Measurements from ENCODE around the gene WWOX.

DNA sequence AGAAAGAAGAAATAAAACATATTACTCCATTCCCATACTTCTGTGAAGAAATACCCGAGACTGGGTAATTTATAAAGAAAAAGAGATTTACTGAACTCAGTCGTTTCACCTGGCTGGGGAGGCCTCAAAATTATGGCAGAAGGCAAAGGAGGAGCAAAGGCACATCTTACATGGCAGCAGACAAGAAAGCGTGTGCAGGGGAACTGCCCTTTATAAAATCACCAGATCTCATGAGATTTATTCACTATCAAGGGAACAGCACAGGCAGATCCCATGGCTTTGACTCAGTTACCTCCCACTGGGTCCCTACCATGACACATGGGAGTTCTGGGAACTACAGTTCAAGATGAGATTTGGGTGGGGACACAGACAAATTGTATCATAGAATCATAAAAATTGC is 365.4 kb downstream of the WWOX start:
- no peak for TF ChIP-seq OSR1 (CRISPR knock-in tag; IDR thresholded peaks at IDR 0.05)
- TF ChIP-seq BACH2 (CRISPR knock-in tag; IDR thresholded peaks at IDR 0.05; ENCODE audit: borderline replicate concordance), result no peak
- TF ChIP-seq POU6F1 (CRISPR knock-in tag; IDR thresholded peaks at IDR 0.05; ENCODE audit: borderline replicate concordance, low read depth), result no peak
- TF ChIP-seq TCF4 (CRISPR knock-in tag; IDR thresholded peaks at IDR 0.05; ENCODE audit: borderline replicate concordance), result no peak
- TF ChIP-seq ESRRG (CRISPR knock-in tag; IDR thresholded peaks at IDR 0.05), result no peak
- no peak for TF ChIP-seq ISL1 (CRISPR knock-in tag; IDR thresholded peaks at IDR 0.05)
- TF ChIP-seq, protein P1, sequence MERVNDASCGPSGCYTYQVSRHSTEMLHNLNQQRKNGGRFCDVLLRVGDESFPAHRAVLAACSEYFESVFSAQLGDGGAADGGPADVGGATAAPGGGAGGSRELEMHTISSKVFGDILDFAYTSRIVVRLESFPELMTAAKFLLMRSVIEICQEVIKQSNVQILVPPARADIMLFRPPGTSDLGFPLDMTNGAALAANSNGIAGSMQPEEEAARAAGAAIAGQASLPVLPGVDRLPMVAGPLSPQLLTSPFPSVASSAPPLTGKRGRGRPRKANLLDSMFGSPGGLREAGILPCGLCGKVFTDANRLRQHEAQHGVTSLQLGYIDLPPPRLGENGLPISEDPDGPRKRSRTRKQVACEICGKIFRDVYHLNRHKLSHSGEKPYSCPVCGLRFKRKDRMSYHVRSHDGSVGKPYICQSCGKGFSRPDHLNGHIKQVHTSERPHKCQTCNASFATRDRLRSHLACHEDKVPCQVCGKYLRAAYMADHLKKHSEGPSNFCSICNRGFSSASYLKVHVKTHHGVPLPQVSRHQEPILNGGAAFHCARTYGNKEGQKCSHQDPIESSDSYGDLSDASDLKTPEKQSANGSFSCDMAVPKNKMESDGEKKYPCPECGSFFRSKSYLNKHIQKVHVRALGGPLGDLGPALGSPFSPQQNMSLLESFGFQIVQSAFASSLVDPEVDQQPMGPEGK (CRISPR knock-in tag; IDR thresholded peaks at IDR 0.05; ENCODE audit: borderline replicate concordance), result no peak
- TF ChIP-seq ARNTL (CRISPR knock-in tag; IDR thresholded peaks at IDR 0.05; ENCODE audit: borderline replicate concordance, low read depth), result no peak
- no peak for TF ChIP-seq ZFP30 (CRISPR knock-in tag; IDR thresholded peaks at IDR 0.05)
- TF ChIP-seq ZC3H10 (CRISPR knock-in tag; IDR thresholded peaks at IDR 0.05), result no peak
- TF ChIP-seq, protein P2, sequence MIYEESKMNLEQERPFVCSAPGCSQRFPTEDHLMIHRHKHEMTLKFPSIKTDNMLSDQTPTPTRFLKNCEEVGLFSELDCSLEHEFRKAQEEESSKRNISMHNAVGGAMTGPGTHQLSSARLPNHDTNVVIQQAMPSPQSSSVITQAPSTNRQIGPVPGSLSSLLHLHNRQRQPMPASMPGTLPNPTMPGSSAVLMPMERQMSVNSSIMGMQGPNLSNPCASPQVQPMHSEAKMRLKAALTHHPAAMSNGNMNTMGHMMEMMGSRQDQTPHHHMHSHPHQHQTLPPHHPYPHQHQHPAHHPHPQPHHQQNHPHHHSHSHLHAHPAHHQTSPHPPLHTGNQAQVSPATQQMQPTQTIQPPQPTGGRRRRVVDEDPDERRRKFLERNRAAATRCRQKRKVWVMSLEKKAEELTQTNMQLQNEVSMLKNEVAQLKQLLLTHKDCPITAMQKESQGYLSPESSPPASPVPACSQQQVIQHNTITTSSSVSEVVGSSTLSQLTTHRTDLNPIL (CRISPR knock-in tag; IDR thresholded peaks at IDR 0.05; ENCODE audit: low read depth), result no peak
- no peak for TF ChIP-seq GLIS3 (CRISPR knock-in tag; IDR thresholded peaks at IDR 0.05)
- no peak for TF ChIP-seq RARB (CRISPR knock-in tag; IDR thresholded peaks at IDR 0.05)

All from SK-N-SH treated with all-trans-retinoic acid at 6 μM for 48 hours (cell line).